ENCODE measurements around the gene MRPS22.

DNA sequence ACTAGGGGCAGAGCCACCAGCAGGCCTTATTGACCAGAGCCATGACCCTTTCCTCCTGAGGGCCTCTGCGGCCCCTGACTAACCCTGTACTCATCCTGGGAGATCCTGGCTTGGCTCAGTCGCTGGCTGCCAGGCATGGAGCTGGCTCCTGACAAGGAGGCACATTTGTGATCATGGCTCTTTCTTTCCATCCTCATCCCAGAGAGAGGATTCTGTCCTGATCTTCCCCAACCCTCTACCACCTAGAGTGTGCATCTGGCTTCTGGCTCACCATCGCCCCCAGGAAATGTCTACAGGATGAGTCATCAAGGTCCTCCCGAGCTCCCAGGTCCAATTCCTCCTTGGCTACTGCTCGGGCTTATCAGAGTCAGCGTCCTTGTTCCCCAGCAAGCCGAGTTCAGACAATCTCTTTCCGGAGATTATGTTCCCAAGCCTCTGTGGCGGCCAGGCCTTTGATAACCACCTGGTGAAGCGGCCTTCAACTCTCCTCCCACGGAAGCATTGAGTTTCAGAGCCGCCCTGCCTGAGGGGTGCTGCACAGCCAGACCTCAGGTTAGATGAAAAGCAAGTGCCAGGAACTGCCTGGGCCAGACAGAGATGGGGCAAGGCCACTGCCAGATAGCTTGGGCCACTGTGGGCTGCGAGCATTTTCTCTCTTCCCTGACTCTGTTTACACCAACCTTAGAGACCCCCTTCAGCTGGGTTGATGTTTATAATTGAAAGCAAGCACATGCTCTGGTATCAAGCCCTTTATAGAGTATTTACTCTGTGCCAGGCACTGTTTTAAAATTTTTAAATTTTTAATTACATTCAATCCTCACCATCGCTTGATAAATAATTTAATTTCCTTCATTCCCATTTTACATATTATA is 44.3 kb upstream of the MRPS22 start:
- no peak for TF ChIP-seq CTCF (conservative IDR thresholded peaks at IDR 0.05; ENCODE audit: low read length)
- TF ChIP-seq EZH2phosphoT487 (IDR thresholded peaks at IDR 0.05; ENCODE audit: borderline replicate concordance) = no peak

Data from Loucy (cell line).